Ovary (tissue), 9 donors: ENCODE data around the gene CHCHD6. TPM values are rescaled to one million over a fixed set of nuclear protein-coding genes. Genes with fewer than 3 reads are reported as not detected.
A peak's percentile ranks its signal among the peaks of the same experiment; 100 is the strongest.

Experiments
- DNase-seq, 5 donors: peaks; one replicate each; pipeline ENCODE4 v3.0.0-alpha.2; 2019 to 2020
- H3K27ac ChIP-seq, 2 donors: fragments of 200-600 bp; one replicate each; pipeline versions ENCODE4 v1.5.1 to v1.8.0; 2019 to 2022
- H3K27me3 ChIP-seq: fragments of 200-600 bp; one replicate; pipeline ENCODE4 v1.8.0; 2022
- H3K36me3 ChIP-seq: fragments of 200-600 bp; sonication (generic); one replicate; pipeline ENCODE4 v1.5.1; 2019
- H3K4me1 ChIP-seq: one replicate; pipeline ENCODE4 v1.8.1; 2013; ENCODE audit warnings: mild to moderate bottlenecking, moderate library complexity; ENCODE audit not compliant: insufficient read depth
- H3K4me3 ChIP-seq: fragments of 200-600 bp; sonication (generic); one replicate; pipeline ENCODE4 v1.5.1; 2017
- H3K9me3 ChIP-seq, 2 donors: fragments of 200-600 bp in 1 of 2; sonication (generic) in 1 of 2; one replicate each; pipeline versions ENCODE4 v1.5.1 to v1.8.1; 2013 to 2019; ENCODE audit warnings: mild to moderate bottlenecking in 1 of 2, moderate library complexity in 1 of 2
- EP300 ChIP-seq: sonication (generic); formaldehyde crosslinking; IDR thresholded peaks from one replicate; pipeline ENCODE4 v1.6.1; 2017; ENCODE audit warnings: antibody characterized with exemption
- POLR2A ChIP-seq: fragments of 450-650 bp; IDR thresholded peaks from one replicate; pipeline ENCODE4 v1.6.1; 2017; ENCODE audit warnings: antibody characterized with exemption, mild to moderate bottlenecking, moderate library complexity
- WGBS, 3 donors: extraction: QIAGEN DNeasy Blood & Tissue Kit in 1 of 3; methylation state at CpG; one replicate each; pipeline versions ENCODE4 v1.1.5 to v1.1.7; 2013 to 2017; 5-methylcytosine and 5-hydroxymethylcytosine counted together
- intact Hi-C, 4 donors: fragments of 100-400 bp; cut with DNase I; formaldehyde crosslinking; loops; one replicate each; pipeline versions ENCODE4 v1.11.0 to v1.15.1; 2022 to 2023
- polyA plus RNA-seq, 2 donors: library from polyadenylated mRNA; stranded (reverse); fragments of 200-250 nt in 1 of 2; fragments of 350-450 nt in 1 of 2; fragmentation: Illumina TruSeq in 1 of 2; extraction: RNeasy Lipid Tissue Mini Kit (QIAGEN cat#74804) in 1 of 2; gene quantifications; one replicate each; pipeline ENCODE4 v1.2.3, GENCODE V29; 2013 to 2014
- total RNA-seq, 7 donors: library from RNA; depleted of rRNA in 2 of 7; stranded (reverse); fragments of >200 nt in 2 of 7; fragmentation: NEBNext Ultra II Directional in 3 of 7; extraction: Animal tissue kit (Norgen Biotek cat#: 25700) in 3 of 7; gene quantifications; one replicate each; pipeline versions ENCODE4 v1.1.0 to v1.2.4, GENCODE V29; 2016 to 2023
- TF ChIP-seq, protein P1 (sequence below), 3 donors: fragments of 450-650 bp in 2 of 3; fragments of 200-600 bp in 1 of 3; IDR thresholded peaks; one replicate each; pipeline versions ENCODE4 v1.5.1 to v1.8.0; 2016 to 2022; ENCODE audit warnings: antibody characterized with exemption in 3 of 3, mild to moderate bottlenecking in 1 of 3
- donor health status: DM: no; HTN: no; CAD: no; lungs with moderate emphysema.
- donor health status: DM: no; HTN: no; CAD: no.
- donor health status: Bipolar disorder and iron deficiency.
- donor health status: DM: yes; HTN: yes; CAD: no.
- donor health status: DM: no; HTN: no; CAD: no.
- donor health status: DM: yes; HTN: yes; CAD: no.

Gene CHCHD6
- total and polyA plus RNA-seq, 9 donors = 8.5 to 24.6 (median 19.5) TPM

DNA sequence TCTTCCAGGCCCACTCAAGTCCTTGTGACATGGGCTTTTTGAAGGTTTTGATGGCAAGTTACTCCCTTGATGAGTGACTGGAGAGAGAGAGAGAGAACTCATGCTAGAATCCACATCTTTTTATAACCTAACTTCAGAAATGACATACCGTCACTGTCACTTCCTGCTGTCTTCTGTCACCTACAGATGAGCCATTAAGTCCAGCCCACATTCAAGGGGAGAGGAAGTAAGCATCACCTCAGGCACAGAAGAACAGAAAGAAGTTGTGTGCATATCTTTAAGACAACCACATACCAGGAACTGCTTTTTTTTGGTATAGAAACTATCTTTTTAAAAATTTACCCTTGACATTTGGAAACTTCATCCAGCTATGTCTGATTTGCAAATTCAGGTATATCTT is 32.5 kb upstream of the CHCHD6 start:
- Histone ChIP-seq H3K4me3 (no peak overlapping the region), H3K27ac (no peak overlapping the region), H3K4me1 (no peaks in the 10 kb centered on the region), H3K27me3 (no peaks in the 10 kb centered on the region), H3K9me3 (no peaks in the 10 kb centered on the region), H3K36me3 (no peaks in the 10 kb centered on the region)
- intact Hi-C loops = loop anchor here in 1 of 4 donors (10.0 kb wide), 3 partner anchors 313 to 863 kb away; partner anchors contain the start of gene PLXNA1
- TF ChIP-seq, protein P1, sequence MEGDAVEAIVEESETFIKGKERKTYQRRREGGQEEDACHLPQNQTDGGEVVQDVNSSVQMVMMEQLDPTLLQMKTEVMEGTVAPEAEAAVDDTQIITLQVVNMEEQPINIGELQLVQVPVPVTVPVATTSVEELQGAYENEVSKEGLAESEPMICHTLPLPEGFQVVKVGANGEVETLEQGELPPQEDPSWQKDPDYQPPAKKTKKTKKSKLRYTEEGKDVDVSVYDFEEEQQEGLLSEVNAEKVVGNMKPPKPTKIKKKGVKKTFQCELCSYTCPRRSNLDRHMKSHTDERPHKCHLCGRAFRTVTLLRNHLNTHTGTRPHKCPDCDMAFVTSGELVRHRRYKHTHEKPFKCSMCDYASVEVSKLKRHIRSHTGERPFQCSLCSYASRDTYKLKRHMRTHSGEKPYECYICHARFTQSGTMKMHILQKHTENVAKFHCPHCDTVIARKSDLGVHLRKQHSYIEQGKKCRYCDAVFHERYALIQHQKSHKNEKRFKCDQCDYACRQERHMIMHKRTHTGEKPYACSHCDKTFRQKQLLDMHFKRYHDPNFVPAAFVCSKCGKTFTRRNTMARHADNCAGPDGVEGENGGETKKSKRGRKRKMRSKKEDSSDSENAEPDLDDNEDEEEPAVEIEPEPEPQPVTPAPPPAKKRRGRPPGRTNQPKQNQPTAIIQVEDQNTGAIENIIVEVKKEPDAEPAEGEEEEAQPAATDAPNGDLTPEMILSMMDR (IDR thresholded peaks at IDR 0.05) = no peak
- no peak for TF ChIP-seq POLR2A
- no peak for TF ChIP-seq EP300
- 64 to 83% (median 74%) methylated on average over 1 of the region's 1 CpG for WGBS, 3 donors
- DNase-seq = no peak

DNA sequence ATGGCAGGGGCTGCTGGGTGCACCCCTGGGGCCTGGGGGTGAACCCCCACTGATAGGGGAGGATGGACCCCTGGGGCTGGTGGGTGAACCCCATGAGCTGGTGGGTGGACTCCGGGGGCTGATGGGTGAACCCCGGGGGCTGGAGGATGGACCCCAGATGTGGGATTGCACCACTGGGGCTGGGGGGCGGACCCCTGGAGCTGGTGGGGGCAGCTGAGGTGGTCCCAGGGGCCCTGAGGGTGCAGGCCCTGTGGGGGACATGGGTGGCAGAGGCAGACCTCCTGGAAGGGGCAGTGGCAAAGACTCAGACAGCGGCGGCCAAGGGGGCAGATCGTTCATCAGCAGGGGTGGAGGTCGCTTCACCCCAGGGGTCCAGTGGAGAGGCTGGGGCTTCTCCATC is 31.7 kb upstream of the CHCHD6 start:
- Histone ChIP-seq H3K36me3 (no peaks in the 10 kb centered on the region), H3K27me3 (no peaks in the 10 kb centered on the region), H3K4me1 (no peaks in the 10 kb centered on the region), H3K27ac (no peak overlapping the region), H3K9me3 (no peaks in the 10 kb centered on the region), H3K4me3 (no peak overlapping the region)
- DNase-seq = peak in 1 of 5 donors; percentile 4
- intact Hi-C loops = loop anchor here in 1 of 4 donors (10.0 kb wide), 3 partner anchors 312 to 862 kb away; partner anchors contain the start of gene PLXNA1
- TF ChIP-seq, protein P1 (IDR thresholded peaks at IDR 0.05) = no peak
- TF ChIP-seq POLR2A (no peak), EP300 (no peak)
- 80 to 91% (median 84%) methylated on average over 7 of the region's 7 CpGs for WGBS, 3 donors

DNA sequence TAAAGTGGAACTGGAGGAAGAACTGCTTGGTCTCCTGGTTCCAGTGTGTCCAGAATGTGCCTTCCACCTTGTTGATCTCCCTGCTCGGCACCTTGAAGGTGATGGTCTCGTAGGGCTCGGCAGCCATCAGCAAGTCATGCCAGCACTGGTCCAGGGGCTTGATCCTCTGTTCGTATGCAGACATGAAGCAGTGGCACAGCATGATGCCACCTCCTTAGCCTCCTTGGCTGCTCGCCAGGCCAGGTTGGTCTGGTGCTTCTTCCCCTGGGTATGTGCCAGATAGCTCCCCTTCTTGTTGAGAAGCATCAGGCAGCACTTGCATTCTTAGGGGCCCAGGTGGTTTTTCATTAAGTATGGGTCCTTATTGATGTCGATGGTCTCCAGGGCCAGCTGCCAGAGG is 31.3 kb upstream of the CHCHD6 start:
- H3K9me3 ChIP-seq = no peaks in the 10 kb centered on the region
- WGBS, 3 donors = 85 to 90% (median 86%) methylated on average over 6 of the region's 6 CpGs
- TF ChIP-seq EP300 (no peak), POLR2A (no peak)
- TF ChIP-seq, protein P1 (IDR thresholded peaks at IDR 0.05) = no peak
- no peaks in the 10 kb centered on the region for H3K4me1 ChIP-seq
- intact Hi-C loops = loop anchor here in 1 of 4 donors (10.0 kb wide), 3 partner anchors 312 to 862 kb away; partner anchors contain the start of gene PLXNA1
- H3K27ac ChIP-seq = no peak overlapping the region
- no peaks in the 10 kb centered on the region for H3K27me3 ChIP-seq
- H3K4me3 ChIP-seq = no peak overlapping the region
- no peaks in the 10 kb centered on the region for H3K36me3 ChIP-seq
- DNase-seq = peak in 1 of 5 donors; percentile 10

DNA sequence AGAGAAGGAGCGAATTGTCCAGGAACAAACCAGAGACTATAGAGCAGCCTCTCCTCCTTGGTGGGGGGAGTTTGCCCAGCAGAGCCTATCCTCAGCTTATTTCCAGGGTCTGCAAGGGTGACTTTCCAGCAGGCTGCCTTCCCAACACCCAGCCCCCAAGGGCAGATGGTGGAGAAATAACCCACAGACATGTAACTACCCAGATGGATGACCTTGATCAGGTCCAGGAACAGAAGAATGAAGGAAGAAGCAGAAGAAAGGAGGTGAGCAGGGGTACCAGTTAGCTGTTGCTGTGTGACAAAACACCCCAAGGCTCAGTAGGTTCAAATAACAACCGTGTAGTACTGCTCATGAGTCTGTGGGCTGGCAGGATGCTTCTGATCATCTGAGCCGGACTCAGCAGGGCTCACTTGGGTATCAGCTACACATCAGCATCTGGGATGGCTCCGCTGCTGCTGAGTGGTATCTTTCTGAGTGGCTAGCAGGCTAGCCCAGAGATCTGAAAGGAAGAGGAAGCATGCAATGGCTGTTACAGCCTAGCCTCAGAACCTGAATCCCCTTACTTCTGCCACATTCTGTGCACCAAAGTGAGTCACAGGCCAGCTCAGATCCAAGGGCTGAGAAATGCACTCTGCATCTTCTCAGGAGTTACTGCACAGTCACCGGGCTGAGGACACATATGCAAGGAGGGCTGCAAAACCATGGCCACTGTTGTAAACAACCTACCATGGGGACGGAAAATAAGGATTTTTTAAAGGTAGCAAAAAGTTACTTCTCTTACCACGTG is 26.9 kb upstream of the CHCHD6 start:
- TF ChIP-seq POLR2A = no peak
- no peak for TF ChIP-seq EP300
- no peaks in the 10 kb centered on the region for H3K36me3 ChIP-seq
- H3K27ac ChIP-seq = no peak overlapping the region
- H3K4me3 ChIP-seq = no peak overlapping the region
- no peak for DNase-seq
- 64 to 68% (median 66%) methylated on average over 7 of the region's 7 CpGs for WGBS, 3 donors
- H3K9me3 ChIP-seq = no peaks in the 10 kb centered on the region
- intact Hi-C loops = loop anchor here in 3 of 4 donors (5.0 to 10.0 kb wide), 6 partner anchors 305 to 870 kb away; partner anchors contain the start of gene PLXNA1 (in 2 of the 3)
- no peaks in the 10 kb centered on the region for H3K27me3 ChIP-seq
- no peaks in the 10 kb centered on the region for H3K4me1 ChIP-seq
